WTC11 (cell line): ENCODE data around the gene RAB34.

Source experiments
- EMX1 ChIP-seq: fragments of 250-450 bp; sonication (Bioruptor Pico); IDR thresholded peaks from 2 replicates; pipeline ENCODE4 v1.8.0; 2021; ENCODE audit warnings: mild to moderate bottlenecking
- NR3C1 ChIP-seq: sonication (generic); formaldehyde crosslinking; conservative IDR thresholded peaks from 2 replicates; pipeline ENCODE4 v1.8.1; 2023; ENCODE audit warnings: low read depth, mild to moderate bottlenecking, missing genetic modification reagents
- ZNF396 ChIP-seq: fragments of 250-450 bp; sonication (Bioruptor Pico); IDR thresholded peaks from 2 replicates; pipeline ENCODE4 v1.8.0; 2021; ENCODE audit warnings: mild to moderate bottlenecking, moderate library complexity, borderline replicate concordance
- TF ChIP-seq, protein P1 (sequence below): fragments of 200-600 bp; IDR thresholded peaks from 2 replicates; pipeline ENCODE4 v1.8.0; 2022; ENCODE audit warnings: antibody characterized with exemption
- TF ChIP-seq, protein P2 (sequence below): sonication (generic); formaldehyde crosslinking; conservative IDR thresholded peaks from 2 replicates; pipeline ENCODE4 v1.8.1; 2023; ENCODE audit warnings: mild to moderate bottlenecking, low read depth, missing genetic modification reagents, moderate library complexity
- TF ChIP-seq, protein P3 (sequence below): sonication (generic); formaldehyde crosslinking; IDR thresholded peaks from 2 replicates; pipeline ENCODE4 v1.8.1; 2022; ENCODE audit warnings: low read depth, mild to moderate bottlenecking, moderate library complexity, missing genetic modification reagents, borderline replicate concordance
- TF ChIP-seq, protein P4 (sequence below): sonication (generic); formaldehyde crosslinking; IDR thresholded peaks from 2 replicates; pipeline ENCODE4 v1.8.0; 2022; ENCODE audit warnings: mild to moderate bottlenecking, missing genetic modification reagents

DNA sequence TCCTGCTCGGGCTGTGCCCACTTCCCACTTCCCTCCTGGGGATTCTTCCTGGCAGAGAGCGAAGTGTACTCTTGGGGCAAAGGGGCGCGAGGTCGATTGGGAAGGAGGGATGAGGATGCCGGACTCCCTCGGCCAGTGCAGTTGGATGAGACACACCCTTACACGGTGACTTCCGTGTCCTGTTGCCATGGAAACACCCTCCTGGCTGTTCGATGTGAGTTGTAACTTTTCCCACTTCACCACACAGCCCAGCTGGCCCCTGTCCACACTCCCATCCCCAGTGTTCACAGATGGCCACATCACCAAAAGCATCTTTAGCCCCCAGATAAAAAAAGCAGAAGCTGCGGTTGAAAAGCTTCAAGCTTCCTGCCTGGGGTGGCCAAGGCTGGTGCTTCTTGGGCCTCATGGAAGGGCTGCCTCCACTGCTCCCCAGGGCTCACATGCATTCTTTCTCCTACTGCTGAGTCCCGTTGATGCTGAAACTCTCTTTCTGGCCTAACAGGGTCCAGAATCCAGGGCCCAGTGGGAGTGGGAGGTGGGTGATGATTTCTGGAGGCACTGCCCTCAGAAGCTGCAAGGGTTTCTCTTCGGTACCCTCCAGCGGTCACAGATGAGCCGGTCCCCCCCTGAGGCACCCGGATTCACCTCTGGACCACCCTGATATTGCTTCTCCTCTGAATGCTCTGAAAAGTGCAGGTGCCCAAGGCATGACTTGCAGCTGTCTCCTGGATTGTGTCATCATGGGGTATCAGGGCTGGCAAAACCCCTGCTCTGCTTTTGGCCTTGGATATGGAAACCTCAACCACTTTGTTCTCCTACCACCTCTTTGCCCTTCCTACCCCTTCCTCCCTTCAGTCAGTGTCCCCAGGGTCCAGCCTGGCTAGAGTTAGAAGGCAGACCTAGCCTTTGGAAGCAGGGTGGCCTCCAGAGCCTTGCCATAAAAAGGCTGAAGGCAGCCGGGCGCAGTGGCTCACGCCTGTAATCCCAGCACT is 24.0 kb upstream of the RAB34 start:
- TF ChIP-seq, protein P1, sequence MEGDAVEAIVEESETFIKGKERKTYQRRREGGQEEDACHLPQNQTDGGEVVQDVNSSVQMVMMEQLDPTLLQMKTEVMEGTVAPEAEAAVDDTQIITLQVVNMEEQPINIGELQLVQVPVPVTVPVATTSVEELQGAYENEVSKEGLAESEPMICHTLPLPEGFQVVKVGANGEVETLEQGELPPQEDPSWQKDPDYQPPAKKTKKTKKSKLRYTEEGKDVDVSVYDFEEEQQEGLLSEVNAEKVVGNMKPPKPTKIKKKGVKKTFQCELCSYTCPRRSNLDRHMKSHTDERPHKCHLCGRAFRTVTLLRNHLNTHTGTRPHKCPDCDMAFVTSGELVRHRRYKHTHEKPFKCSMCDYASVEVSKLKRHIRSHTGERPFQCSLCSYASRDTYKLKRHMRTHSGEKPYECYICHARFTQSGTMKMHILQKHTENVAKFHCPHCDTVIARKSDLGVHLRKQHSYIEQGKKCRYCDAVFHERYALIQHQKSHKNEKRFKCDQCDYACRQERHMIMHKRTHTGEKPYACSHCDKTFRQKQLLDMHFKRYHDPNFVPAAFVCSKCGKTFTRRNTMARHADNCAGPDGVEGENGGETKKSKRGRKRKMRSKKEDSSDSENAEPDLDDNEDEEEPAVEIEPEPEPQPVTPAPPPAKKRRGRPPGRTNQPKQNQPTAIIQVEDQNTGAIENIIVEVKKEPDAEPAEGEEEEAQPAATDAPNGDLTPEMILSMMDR = no peak
- TF ChIP-seq ZNF396 (CRISPR knock-in tag) (no peak), EMX1 (CRISPR knock-in tag) (no peak), NR3C1 (no peak)
- TF ChIP-seq, protein P2, sequence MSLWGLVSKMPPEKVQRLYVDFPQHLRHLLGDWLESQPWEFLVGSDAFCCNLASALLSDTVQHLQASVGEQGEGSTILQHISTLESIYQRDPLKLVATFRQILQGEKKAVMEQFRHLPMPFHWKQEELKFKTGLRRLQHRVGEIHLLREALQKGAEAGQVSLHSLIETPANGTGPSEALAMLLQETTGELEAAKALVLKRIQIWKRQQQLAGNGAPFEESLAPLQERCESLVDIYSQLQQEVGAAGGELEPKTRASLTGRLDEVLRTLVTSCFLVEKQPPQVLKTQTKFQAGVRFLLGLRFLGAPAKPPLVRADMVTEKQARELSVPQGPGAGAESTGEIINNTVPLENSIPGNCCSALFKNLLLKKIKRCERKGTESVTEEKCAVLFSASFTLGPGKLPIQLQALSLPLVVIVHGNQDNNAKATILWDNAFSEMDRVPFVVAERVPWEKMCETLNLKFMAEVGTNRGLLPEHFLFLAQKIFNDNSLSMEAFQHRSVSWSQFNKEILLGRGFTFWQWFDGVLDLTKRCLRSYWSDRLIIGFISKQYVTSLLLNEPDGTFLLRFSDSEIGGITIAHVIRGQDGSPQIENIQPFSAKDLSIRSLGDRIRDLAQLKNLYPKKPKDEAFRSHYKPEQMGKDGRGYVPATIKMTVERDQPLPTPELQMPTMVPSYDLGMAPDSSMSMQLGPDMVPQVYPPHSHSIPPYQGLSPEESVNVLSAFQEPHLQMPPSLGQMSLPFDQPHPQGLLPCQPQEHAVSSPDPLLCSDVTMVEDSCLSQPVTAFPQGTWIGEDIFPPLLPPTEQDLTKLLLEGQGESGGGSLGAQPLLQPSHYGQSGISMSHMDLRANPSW = no peak
- TF ChIP-seq, protein P3, sequence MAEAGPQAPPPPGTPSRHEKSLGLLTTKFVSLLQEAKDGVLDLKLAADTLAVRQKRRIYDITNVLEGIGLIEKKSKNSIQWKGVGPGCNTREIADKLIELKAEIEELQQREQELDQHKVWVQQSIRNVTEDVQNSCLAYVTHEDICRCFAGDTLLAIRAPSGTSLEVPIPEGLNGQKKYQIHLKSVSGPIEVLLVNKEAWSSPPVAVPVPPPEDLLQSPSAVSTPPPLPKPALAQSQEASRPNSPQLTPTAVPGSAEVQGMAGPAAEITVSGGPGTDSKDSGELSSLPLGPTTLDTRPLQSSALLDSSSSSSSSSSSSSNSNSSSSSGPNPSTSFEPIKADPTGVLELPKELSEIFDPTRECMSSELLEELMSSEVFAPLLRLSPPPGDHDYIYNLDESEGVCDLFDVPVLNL (CRISPR knock-in tag) = no peak
- TF ChIP-seq, protein P4, sequence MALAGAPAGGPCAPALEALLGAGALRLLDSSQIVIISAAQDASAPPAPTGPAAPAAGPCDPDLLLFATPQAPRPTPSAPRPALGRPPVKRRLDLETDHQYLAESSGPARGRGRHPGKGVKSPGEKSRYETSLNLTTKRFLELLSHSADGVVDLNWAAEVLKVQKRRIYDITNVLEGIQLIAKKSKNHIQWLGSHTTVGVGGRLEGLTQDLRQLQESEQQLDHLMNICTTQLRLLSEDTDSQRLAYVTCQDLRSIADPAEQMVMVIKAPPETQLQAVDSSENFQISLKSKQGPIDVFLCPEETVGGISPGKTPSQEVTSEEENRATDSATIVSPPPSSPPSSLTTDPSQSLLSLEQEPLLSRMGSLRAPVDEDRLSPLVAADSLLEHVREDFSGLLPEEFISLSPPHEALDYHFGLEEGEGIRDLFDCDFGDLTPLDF (CRISPR knock-in tag) = no peak
